Stimulated activated naive B cell treated with anti-CD40 and anti-IgM and Interleukin-4, amounts not matched to agents 10 μg/mL and 1 μg/mL and 100 μg/mL, for 72 hours (primary cell): Measurements from ENCODE around the gene COG4.

ENCODE experiments used
- ATAC-seq, 2 donors: fragments of 150-1000 bp; cut with Tn5 transposase; replicated peaks; 2 replicates each; pipeline ENCODE4 v1.10.0; 2021; ENCODE audit warnings: moderate library complexity in 1 of 2
- DNase-seq: peaks from one replicate; pipeline ENCODE4 v3.0.0; 2021
- H3K27ac Mint-ChIP-seq: one replicate; pipeline ENCODE4 v1.8.0; 2022; ENCODE audit warnings: mild to moderate bottlenecking, mixed read lengths
- H3K27me3 Mint-ChIP-seq, 2 donors: one replicate each; pipeline ENCODE4 v1.8.0; 2022; ENCODE audit warnings: mixed read lengths in 2 of 2
- H3K36me3 Mint-ChIP-seq, 2 donors: one replicate each; pipeline ENCODE4 v1.8.0; 2022; ENCODE audit warnings: mixed read lengths in 2 of 2, mild to moderate bottlenecking in 1 of 2
- H3K4me1 Mint-ChIP-seq, 2 donors: one replicate each; pipeline ENCODE4 v1.8.0; 2022; ENCODE audit warnings: mixed read lengths in 2 of 2, mild to moderate bottlenecking in 1 of 2
- H3K4me3 Mint-ChIP-seq, 2 donors: one replicate each; pipeline ENCODE4 v1.8.0; 2022; ENCODE audit warnings: mild to moderate bottlenecking in 2 of 2, mixed read lengths in 2 of 2, moderate library complexity in 1 of 2
- H3K9me3 Mint-ChIP-seq, 2 donors: one replicate each; pipeline ENCODE4 v1.8.0; 2022; ENCODE audit warnings: mixed read lengths in 2 of 2, mild to moderate bottlenecking in 1 of 2

The COG4 gene

GRCh38 chr16:70448075-70448474 is 75.3 kb downstream of the COG4 start:
- Mint-ChIP-seq H3K27me3 (no peaks in the 10 kb centered on the region), H3K4me1 (peaks cover 0 to 8% of the 10 kb centered on the region in 2 donors), H3K9me3 (no peaks in the 10 kb centered on the region), H3K27ac (no peak overlapping the region), H3K4me3 (no peak overlapping the region), H3K36me3 (no peaks in the 10 kb centered on the region)
- DNase-seq (no peak), ATAC-seq (no peak)

- no peak for ATAC-seq
- Mint-ChIP-seq H3K4me1 (peaks cover 0 to 14% of the 10 kb centered on the region in 2 donors), H3K4me3 (no peak overlapping the region), H3K9me3 (no peaks in the 10 kb centered on the region), H3K27me3 (no peaks in the 10 kb centered on the region), H3K36me3 (no peaks in the 10 kb centered on the region), H3K27ac (peak overlapping the region; percentile 31)
- no peak for DNase-seq
Observed at GRCh38 chr16:70444249-70445063, 78.9 kb downstream of the COG4 start.

GRCh38 chr16:70442344-70442743 is 81.0 kb downstream of the COG4 start:
- Mint-ChIP-seq H3K36me3 (peaks cover 6 to 7% of the 10 kb centered on the region in 2 donors), H3K27me3 (no peaks in the 10 kb centered on the region), H3K4me1 (peaks cover 9 to 28% of the 10 kb centered on the region in 2 donors), H3K4me3 (no peak overlapping the region), H3K27ac (no peak overlapping the region), H3K9me3 (no peaks in the 10 kb centered on the region)
- no peak for DNase-seq
- ATAC-seq: no peak

- no peak for ATAC-seq
- no peaks in the 10 kb centered on the region for H3K27me3 Mint-ChIP-seq
- no peaks in the 10 kb centered on the region for H3K9me3 Mint-ChIP-seq
- DNase-seq: no peak
- H3K27ac Mint-ChIP-seq: peak overlapping the region; percentile 14
- peaks cover 16 to 28% of the 10 kb centered on the region in 2 donors for H3K4me1 Mint-ChIP-seq
- H3K4me3 Mint-ChIP-seq: no peak overlapping the region
- peaks cover 6 to 10% of the 10 kb centered on the region in 2 donors for H3K36me3 Mint-ChIP-seq
Observed at GRCh38 chr16:70441406-70441990, 81.9 kb downstream of the COG4 start.

- H3K27me3 Mint-ChIP-seq: no peaks in the 10 kb centered on the region
- no peaks in the 10 kb centered on the region for H3K9me3 Mint-ChIP-seq
- no peak overlapping the region for H3K27ac Mint-ChIP-seq
- no peak for DNase-seq
- peaks cover 18 to 37% of the 10 kb centered on the region in 2 donors for H3K4me1 Mint-ChIP-seq
- ATAC-seq: no peak
- H3K4me3 Mint-ChIP-seq: peak overlapping the region; percentile 94
- peaks cover 6 to 12% of the 10 kb centered on the region in 2 donors for H3K36me3 Mint-ChIP-seq
Observed at GRCh38 chr16:70440009-70440692, 83.2 kb downstream of the COG4 start.

- Mint-ChIP-seq H3K4me1 (peaks cover 27 to 46% of the 10 kb centered on the region in 2 donors), H3K9me3 (no peaks in the 10 kb centered on the region), H3K4me3 (peak within 1 kb of the TSS; percentile 99 to 100), H3K27ac (peak within 1 kb of the TSS; percentile 92), H3K36me3 (peaks cover 11 to 16% of the 10 kb centered on the region in 2 donors), H3K27me3 (no peaks in the 10 kb centered on the region)
- ATAC-seq (peak; percentile 93 to 94), DNase-seq (peak; percentile 89)
Observed at GRCh38 chr16:70438969-70439862, 84.1 kb downstream of the COG4 start, which contains the start of gene ST3GAL2. TSS of gene ST3GAL2 (minus strand) at chr16:70439100. CDS start at chr16:70398530, 40,570 bp downstream.

- H3K4me1 Mint-ChIP-seq: peaks cover 33 to 52% of the 10 kb centered on the region in 2 donors
- H3K9me3 Mint-ChIP-seq: no peaks in the 10 kb centered on the region
- ATAC-seq: no peak
- DNase-seq: peak; percentile 15
- peaks cover 18 to 21% of the 10 kb centered on the region in 2 donors for H3K36me3 Mint-ChIP-seq
- H3K27me3 Mint-ChIP-seq: no peaks in the 10 kb centered on the region
- peak overlapping the region; percentile 90 for H3K27ac Mint-ChIP-seq
- H3K4me3 Mint-ChIP-seq: peak overlapping the region; percentile 99 to 100
Observed at GRCh38 chr16:70438585-70438968, 84.8 kb downstream of the COG4 start.

GRCh38 chr16:70437582-70438557 is 85.5 kb downstream of the COG4 start:
- no peaks in the 10 kb centered on the region for H3K9me3 Mint-ChIP-seq
- ATAC-seq: no peak
- H3K36me3 Mint-ChIP-seq: peaks cover 18 to 23% of the 10 kb centered on the region in 2 donors
- H3K4me1 Mint-ChIP-seq: peaks cover 40 to 59% of the 10 kb centered on the region in 2 donors
- peak overlapping the region; percentile 99 to 100 for H3K4me3 Mint-ChIP-seq
- H3K27ac Mint-ChIP-seq: peak overlapping the region; percentile 90
- no peaks in the 10 kb centered on the region for H3K27me3 Mint-ChIP-seq
- DNase-seq: no peak

- ATAC-seq: no peak
- Mint-ChIP-seq H3K27me3 (no peaks in the 10 kb centered on the region), H3K9me3 (no peaks in the 10 kb centered on the region), H3K4me1 (peaks cover 45 to 66% of the 10 kb centered on the region in 2 donors), H3K27ac (peak overlapping the region; percentile 33), H3K4me3 (peak overlapping the region; percentile 99 to 100), H3K36me3 (peaks cover 18 to 23% of the 10 kb centered on the region in 2 donors)
- DNase-seq: no peak
Observed at GRCh38 chr16:70437017-70437581, 86.3 kb downstream of the COG4 start.

- ATAC-seq (no peak), DNase-seq (no peak)
- H3K27ac Mint-ChIP-seq: peak overlapping the region; percentile 37
- H3K9me3 Mint-ChIP-seq: no peaks in the 10 kb centered on the region
- peaks cover 20 to 23% of the 10 kb centered on the region in 2 donors for H3K36me3 Mint-ChIP-seq
- peak overlapping the region; percentile 27 to 28 for H3K4me3 Mint-ChIP-seq
- H3K27me3 Mint-ChIP-seq: no peaks in the 10 kb centered on the region
- H3K4me1 Mint-ChIP-seq: peaks cover 59 to 83% of the 10 kb centered on the region in 2 donors
Observed at GRCh38 chr16:70434484-70435260, 88.7 kb downstream of the COG4 start.

- H3K36me3 Mint-ChIP-seq: peaks cover 23 to 24% of the 10 kb centered on the region in 2 donors
- H3K4me3 Mint-ChIP-seq: peak overlapping the region; percentile 27 to 80
- peaks cover 64 to 88% of the 10 kb centered on the region in 2 donors for H3K4me1 Mint-ChIP-seq
- no peak for DNase-seq
- no peak for ATAC-seq
- H3K27me3 Mint-ChIP-seq: no peaks in the 10 kb centered on the region
- no peaks in the 10 kb centered on the region for H3K9me3 Mint-ChIP-seq
- H3K27ac Mint-ChIP-seq: peak overlapping the region; percentile 79
Observed at GRCh38 chr16:70433458-70434103, 89.8 kb downstream of the COG4 start.
